ENCODE data around the gene HLA-DRB1.

- TF ChIP-seq, protein P1, sequence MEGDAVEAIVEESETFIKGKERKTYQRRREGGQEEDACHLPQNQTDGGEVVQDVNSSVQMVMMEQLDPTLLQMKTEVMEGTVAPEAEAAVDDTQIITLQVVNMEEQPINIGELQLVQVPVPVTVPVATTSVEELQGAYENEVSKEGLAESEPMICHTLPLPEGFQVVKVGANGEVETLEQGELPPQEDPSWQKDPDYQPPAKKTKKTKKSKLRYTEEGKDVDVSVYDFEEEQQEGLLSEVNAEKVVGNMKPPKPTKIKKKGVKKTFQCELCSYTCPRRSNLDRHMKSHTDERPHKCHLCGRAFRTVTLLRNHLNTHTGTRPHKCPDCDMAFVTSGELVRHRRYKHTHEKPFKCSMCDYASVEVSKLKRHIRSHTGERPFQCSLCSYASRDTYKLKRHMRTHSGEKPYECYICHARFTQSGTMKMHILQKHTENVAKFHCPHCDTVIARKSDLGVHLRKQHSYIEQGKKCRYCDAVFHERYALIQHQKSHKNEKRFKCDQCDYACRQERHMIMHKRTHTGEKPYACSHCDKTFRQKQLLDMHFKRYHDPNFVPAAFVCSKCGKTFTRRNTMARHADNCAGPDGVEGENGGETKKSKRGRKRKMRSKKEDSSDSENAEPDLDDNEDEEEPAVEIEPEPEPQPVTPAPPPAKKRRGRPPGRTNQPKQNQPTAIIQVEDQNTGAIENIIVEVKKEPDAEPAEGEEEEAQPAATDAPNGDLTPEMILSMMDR (IDR thresholded peaks at IDR 0.05; ENCODE audit: borderline replicate concordance, extremely low read depth, low read length, poor library complexity, severe bottlenecking): no peak
- no peak for TF ChIP-seq EZH2 (IDR thresholded peaks at IDR 0.05; ENCODE audit: borderline replicate concordance, low read depth, low read length, severe bottlenecking)
These were observed 13.6 kb upstream of the HLA-DRB1 start for GRCh38 chr6:32603222-32603621.
